Spleen (tissue), 7 donors: Measurements from ENCODE around the gene C2CD2.

Source experiments
- CTCF ChIP-seq, 11 experiments: fragments of 200-600 bp in 7 of 11; fragments of 450-650 bp in 4 of 11; sonication (generic) in 4 of 11; IDR thresholded peaks in 8 of 11; conservative IDR thresholded peaks in 3 of 11; 1 replicate in 7 of 11; 2 replicates in 4 of 11; pipeline versions ENCODE4 v1.4.0 to v1.8.0; 2016 to 2021; ENCODE audit warnings: antibody characterized with exemption in 11 of 11, inconsistent platforms in 4 of 11, mild to moderate bottlenecking in 1 of 11
- POLR2A ChIP-seq, 3 donors: fragments of 450-650 bp; IDR thresholded peaks; one replicate each; pipeline ENCODE4 v1.5.1; 2017; ENCODE audit warnings: antibody characterized with exemption in 3 of 3, mild to moderate bottlenecking in 1 of 3
- donor health status: DM: no; HTN: no; CAD: no; lungs with moderate emphysema.
- donor health status: DM: no; HTN: no; CAD: no.
- donor health status: DM: no; HTN: no; CAD: no.

GRCh38 chr21:41847066-41847804, 106.6 kb downstream of the C2CD2 start:
- TF ChIP-seq POLR2A (IDR thresholded peaks at IDR 0.05), result no peak
- TF ChIP-seq CTCF (IDR thresholded peaks at IDR 0.05 in 8 of 11, conservative IDR thresholded peaks at IDR 0.05 in 3 of 11), result no peak
